HEK293 (cell line): ENCODE results near the gene CROT.

ENCODE experiments used
- KLF16 ChIP-seq: fragments of 450-650 bp; formaldehyde crosslinking; IDR thresholded peaks from 2 replicates; pipeline ENCODE4 v1.5.1; 2017; ENCODE audit warnings: missing biosample characterization, missing genetic modification characterization
- ZNF155 ChIP-seq: fragments of 450-650 bp; formaldehyde crosslinking; IDR thresholded peaks from 2 replicates; pipeline ENCODE4 v1.5.1; 2016; ENCODE audit warnings: missing biosample characterization, missing genetic modification characterization
- ZNF157 ChIP-seq: fragments of 450-650 bp; formaldehyde crosslinking; IDR thresholded peaks from 2 replicates; pipeline ENCODE4 v1.5.1; 2016; ENCODE audit warnings: missing biosample characterization, missing genetic modification characterization
- ZNF2 ChIP-seq: fragments of 450-650 bp; formaldehyde crosslinking; IDR thresholded peaks from 2 replicates; pipeline ENCODE4 v1.5.1; 2016; ENCODE audit warnings: missing biosample characterization, missing genetic modification characterization
- ZNF239 ChIP-seq: fragments of 450-650 bp; formaldehyde crosslinking; IDR thresholded peaks from 2 replicates; pipeline ENCODE4 v1.5.1; 2016; ENCODE audit warnings: missing biosample characterization, missing genetic modification characterization
- ZNF302 ChIP-seq: fragments of 450-650 bp; formaldehyde crosslinking; IDR thresholded peaks from 2 replicates; pipeline ENCODE4 v1.5.1; 2016; ENCODE audit warnings: missing biosample characterization, missing genetic modification characterization, low read depth
- ZNF335 ChIP-seq: fragments of 450-650 bp; formaldehyde crosslinking; conservative IDR thresholded peaks from 2 replicates; pipeline ENCODE4 v1.5.1; 2016; ENCODE audit warnings: missing biosample characterization, missing genetic modification characterization
- ZNF354C ChIP-seq: fragments of 450-650 bp; formaldehyde crosslinking; IDR thresholded peaks from 2 replicates; pipeline ENCODE4 v1.5.1; 2016; ENCODE audit warnings: missing biosample characterization, missing genetic modification characterization, low read depth, borderline replicate concordance
- ZNF48 ChIP-seq: fragments of 450-650 bp; formaldehyde crosslinking; IDR thresholded peaks from 2 replicates; pipeline ENCODE4 v1.5.1; 2016; ENCODE audit warnings: missing biosample characterization, missing genetic modification characterization
- ZNF514 ChIP-seq: fragments of 450-650 bp; formaldehyde crosslinking; IDR thresholded peaks from 2 replicates; pipeline ENCODE4 v1.5.1; 2016; ENCODE audit warnings: missing biosample characterization, missing genetic modification characterization
- ZNF530 ChIP-seq: fragments of 450-650 bp; formaldehyde crosslinking; IDR thresholded peaks from 2 replicates; pipeline ENCODE4 v1.5.1; 2016; ENCODE audit warnings: low read depth, missing biosample characterization, missing genetic modification characterization
- ZNF548 ChIP-seq: fragments of 450-650 bp; formaldehyde crosslinking; IDR thresholded peaks from 2 replicates; pipeline ENCODE4 v1.5.1; 2016; ENCODE audit warnings: missing biosample characterization, missing genetic modification characterization
- ZNF600 ChIP-seq: fragments of 450-650 bp; formaldehyde crosslinking; IDR thresholded peaks from 2 replicates; pipeline ENCODE4 v1.5.1; 2016; ENCODE audit warnings: missing biosample characterization, missing genetic modification characterization
- ZNF664 ChIP-seq: fragments of 450-650 bp; formaldehyde crosslinking; IDR thresholded peaks from 2 replicates; pipeline ENCODE4 v1.5.1; 2016; ENCODE audit warnings: missing biosample characterization, missing genetic modification characterization
- ZNF843 ChIP-seq: fragments of 450-650 bp; formaldehyde crosslinking; IDR thresholded peaks from 2 replicates; pipeline ENCODE4 v1.5.1; 2016; ENCODE audit warnings: missing biosample characterization, missing genetic modification characterization
- TF ChIP-seq, protein P1 (sequence below): fragments of 450-650 bp; formaldehyde crosslinking; IDR thresholded peaks from 2 replicates; pipeline ENCODE4 v1.5.1; 2017; ENCODE audit warnings: missing biosample characterization, mild to moderate bottlenecking, missing genetic modification characterization, moderate library complexity
- TF ChIP-seq, protein P2 (sequence below): fragments of 450-650 bp; formaldehyde crosslinking; IDR thresholded peaks from 2 replicates; pipeline ENCODE4 v1.5.1; 2016; ENCODE audit warnings: missing biosample characterization, missing genetic modification characterization
- TF ChIP-seq, protein P3 (sequence below): fragments of 450-650 bp; formaldehyde crosslinking; IDR thresholded peaks from 2 replicates; pipeline ENCODE4 v1.5.1; 2016; ENCODE audit warnings: missing biosample characterization, missing genetic modification characterization
- TF ChIP-seq, protein P4 (sequence below): fragments of 450-650 bp; formaldehyde crosslinking; IDR thresholded peaks from 2 replicates; pipeline ENCODE4 v1.5.1; 2016; ENCODE audit warnings: missing biosample characterization, missing genetic modification characterization
- TF ChIP-seq, protein P5 (sequence below): IDR thresholded peaks from 2 replicates; pipeline ENCODE4 v1.6.1; 2011; ENCODE audit warnings: mild to moderate bottlenecking, low read depth, low read length, borderline replicate concordance
- TF ChIP-seq, protein P6 (sequence below): fragments of 450-650 bp; IDR thresholded peaks from 2 replicates; pipeline ENCODE4 v1.5.1; 2018; ENCODE audit warnings: missing biosample characterization, mild to moderate bottlenecking, missing genetic modification characterization
- TF ChIP-seq, protein P7 (sequence below): fragments of 450-650 bp; formaldehyde crosslinking; IDR thresholded peaks from 2 replicates; pipeline ENCODE4 v1.5.1; 2016; ENCODE audit warnings: missing biosample characterization, missing genetic modification characterization
- TF ChIP-seq, protein P8 (sequence below): fragments of 450-650 bp; IDR thresholded peaks from 2 replicates; pipeline ENCODE4 v1.5.1; 2018; ENCODE audit warnings: missing biosample characterization, missing genetic modification characterization
- TF ChIP-seq, protein P9 (sequence below): fragments of 450-650 bp; formaldehyde crosslinking; IDR thresholded peaks from 2 replicates; pipeline ENCODE4 v1.5.1; 2016; ENCODE audit warnings: missing biosample characterization, missing genetic modification characterization

The CROT gene

DNA sequence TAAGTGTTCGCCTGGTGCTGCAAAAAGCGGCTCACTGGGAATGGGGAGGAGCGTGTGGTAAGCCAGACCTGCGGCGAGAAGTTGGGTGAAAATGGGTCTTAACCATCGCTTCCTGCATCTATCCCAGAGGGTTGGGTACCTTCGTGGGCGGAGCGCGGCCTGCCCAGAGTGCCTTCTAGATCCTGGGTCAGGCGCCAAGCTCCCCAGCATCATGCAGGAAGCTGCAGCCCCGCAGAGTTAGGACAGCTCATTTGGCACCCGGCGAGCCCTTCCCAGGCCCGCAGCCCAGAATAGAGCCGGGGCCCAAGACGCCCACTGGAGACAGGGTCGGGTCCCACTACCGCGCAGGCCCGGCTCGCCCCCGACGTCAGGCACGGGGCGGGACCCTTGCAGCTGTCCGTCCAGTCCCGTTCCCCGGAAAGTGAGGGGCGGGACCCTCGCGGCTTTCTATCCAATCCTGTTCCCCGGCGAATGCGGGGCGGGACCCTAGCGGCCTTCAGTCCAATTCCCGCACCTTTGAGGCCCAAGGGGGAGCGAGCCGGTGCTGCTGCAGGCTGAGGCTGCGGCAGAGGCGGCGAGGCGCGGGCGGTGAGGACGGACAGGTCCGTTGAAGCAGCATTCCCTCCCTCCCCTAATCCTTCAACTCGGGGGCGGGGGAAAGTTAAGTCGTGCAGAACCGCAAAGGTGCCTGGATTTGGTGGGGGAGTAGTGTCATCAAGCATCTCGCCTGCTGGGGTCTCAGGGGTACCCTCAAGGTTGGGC is at the start of gene CROT (continued):
- TF ChIP-seq, protein P1, sequence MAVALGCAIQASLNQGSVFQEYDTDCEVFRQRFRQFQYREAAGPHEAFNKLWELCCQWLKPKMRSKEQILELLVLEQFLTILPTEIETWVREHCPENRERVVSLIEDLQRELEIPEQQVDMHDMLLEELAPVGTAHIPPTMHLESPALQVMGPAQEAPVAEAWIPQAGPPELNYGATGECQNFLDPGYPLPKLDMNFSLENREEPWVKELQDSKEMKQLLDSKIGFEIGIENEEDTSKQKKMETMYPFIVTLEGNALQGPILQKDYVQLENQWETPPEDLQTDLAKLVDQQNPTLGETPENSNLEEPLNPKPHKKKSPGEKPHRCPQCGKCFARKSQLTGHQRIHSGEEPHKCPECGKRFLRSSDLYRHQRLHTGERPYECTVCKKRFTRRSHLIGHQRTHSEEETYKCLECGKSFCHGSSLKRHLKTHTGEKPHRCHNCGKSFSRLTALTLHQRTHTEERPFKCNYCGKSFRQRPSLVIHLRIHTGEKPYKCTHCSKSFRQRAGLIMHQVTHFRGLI (tag by site-specific recombination), result no peak
- no peak for TF ChIP-seq ZNF155 (tag by site-specific recombination)
- peak; percentile 55; the same call in 1 of the 2 replicates for TF ChIP-seq KLF16 (tag by site-specific recombination)
- no peak for TF ChIP-seq ZNF302 (tag by site-specific recombination)
- TF ChIP-seq, protein P2, sequence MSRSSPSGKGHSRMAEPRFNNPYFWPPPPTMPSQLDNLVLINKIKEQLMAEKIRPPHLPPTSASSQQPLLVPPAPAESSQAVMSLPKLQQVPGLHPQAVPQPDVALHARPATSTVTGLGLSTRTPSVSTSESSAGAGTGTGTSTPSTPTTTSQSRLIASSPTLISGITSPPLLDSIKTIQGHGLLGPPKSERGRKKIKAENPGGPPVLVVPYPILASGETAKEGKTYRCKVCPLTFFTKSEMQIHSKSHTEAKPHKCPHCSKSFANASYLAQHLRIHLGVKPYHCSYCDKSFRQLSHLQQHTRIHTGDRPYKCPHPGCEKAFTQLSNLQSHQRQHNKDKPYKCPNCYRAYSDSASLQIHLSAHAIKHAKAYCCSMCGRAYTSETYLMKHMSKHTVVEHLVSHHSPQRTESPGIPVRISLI, result no peak
- TF ChIP-seq, protein P3, sequence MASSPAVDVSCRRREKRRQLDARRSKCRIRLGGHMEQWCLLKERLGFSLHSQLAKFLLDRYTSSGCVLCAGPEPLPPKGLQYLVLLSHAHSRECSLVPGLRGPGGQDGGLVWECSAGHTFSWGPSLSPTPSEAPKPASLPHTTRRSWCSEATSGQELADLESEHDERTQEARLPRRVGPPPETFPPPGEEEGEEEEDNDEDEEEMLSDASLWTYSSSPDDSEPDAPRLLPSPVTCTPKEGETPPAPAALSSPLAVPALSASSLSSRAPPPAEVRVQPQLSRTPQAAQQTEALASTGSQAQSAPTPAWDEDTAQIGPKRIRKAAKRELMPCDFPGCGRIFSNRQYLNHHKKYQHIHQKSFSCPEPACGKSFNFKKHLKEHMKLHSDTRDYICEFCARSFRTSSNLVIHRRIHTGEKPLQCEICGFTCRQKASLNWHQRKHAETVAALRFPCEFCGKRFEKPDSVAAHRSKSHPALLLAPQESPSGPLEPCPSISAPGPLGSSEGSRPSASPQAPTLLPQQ (tag by site-specific recombination), result peak; percentile 91
- TF ChIP-seq, protein P4, sequence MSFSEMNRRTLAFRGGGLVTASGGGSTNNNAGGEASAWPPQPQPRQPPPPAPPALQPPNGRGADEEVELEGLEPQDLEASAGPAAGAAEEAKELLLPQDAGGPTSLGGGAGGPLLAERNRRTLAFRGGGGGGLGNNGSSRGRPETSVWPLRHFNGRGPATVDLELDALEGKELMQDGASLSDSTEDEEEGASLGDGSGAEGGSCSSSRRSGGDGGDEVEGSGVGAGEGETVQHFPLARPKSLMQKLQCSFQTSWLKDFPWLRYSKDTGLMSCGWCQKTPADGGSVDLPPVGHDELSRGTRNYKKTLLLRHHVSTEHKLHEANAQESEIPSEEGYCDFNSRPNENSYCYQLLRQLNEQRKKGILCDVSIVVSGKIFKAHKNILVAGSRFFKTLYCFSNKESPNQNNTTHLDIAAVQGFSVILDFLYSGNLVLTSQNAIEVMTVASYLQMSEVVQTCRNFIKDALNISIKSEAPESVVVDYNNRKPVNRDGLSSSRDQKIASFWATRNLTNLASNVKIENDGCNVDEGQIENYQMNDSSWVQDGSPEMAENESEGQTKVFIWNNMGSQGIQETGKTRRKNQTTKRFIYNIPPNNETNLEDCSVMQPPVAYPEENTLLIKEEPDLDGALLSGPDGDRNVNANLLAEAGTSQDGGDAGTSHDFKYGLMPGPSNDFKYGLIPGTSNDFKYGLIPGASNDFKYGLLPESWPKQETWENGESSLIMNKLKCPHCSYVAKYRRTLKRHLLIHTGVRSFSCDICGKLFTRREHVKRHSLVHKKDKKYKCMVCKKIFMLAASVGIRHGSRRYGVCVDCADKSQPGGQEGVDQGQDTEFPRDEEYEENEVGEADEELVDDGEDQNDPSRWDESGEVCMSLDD (tag by site-specific recombination), result peak; percentile 60; the same call in 1 of the 2 replicates
- TF ChIP-seq ZNF664 (tag by site-specific recombination), result no peak
- TF ChIP-seq ZNF843, result no peak
- TF ChIP-seq ZNF530 (tag by site-specific recombination), result no peak
- no peak for TF ChIP-seq ZNF548 (tag by site-specific recombination)
- 0 out of 2 replicates have a peak, but pooled peaks have one; percentile 81 for TF ChIP-seq ZNF600
- TF ChIP-seq ZNF354C (tag by site-specific recombination), result no peak
- TF ChIP-seq, protein P5, sequence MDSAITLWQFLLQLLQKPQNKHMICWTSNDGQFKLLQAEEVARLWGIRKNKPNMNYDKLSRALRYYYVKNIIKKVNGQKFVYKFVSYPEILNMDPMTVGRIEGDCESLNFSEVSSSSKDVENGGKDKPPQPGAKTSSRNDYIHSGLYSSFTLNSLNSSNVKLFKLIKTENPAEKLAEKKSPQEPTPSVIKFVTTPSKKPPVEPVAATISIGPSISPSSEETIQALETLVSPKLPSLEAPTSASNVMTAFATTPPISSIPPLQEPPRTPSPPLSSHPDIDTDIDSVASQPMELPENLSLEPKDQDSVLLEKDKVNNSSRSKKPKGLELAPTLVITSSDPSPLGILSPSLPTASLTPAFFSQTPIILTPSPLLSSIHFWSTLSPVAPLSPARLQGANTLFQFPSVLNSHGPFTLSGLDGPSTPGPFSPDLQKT, result no peak
- TF ChIP-seq, protein P6, sequence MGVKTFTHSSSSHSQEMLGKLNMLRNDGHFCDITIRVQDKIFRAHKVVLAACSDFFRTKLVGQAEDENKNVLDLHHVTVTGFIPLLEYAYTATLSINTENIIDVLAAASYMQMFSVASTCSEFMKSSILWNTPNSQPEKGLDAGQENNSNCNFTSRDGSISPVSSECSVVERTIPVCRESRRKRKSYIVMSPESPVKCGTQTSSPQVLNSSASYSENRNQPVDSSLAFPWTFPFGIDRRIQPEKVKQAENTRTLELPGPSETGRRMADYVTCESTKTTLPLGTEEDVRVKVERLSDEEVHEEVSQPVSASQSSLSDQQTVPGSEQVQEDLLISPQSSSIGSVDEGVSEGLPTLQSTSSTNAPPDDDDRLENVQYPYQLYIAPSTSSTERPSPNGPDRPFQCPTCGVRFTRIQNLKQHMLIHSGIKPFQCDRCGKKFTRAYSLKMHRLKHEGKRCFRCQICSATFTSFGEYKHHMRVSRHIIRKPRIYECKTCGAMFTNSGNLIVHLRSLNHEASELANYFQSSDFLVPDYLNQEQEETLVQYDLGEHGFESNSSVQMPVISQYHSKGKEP (tag by site-specific recombination), result peak; percentile 45
- TF ChIP-seq, protein P7, sequence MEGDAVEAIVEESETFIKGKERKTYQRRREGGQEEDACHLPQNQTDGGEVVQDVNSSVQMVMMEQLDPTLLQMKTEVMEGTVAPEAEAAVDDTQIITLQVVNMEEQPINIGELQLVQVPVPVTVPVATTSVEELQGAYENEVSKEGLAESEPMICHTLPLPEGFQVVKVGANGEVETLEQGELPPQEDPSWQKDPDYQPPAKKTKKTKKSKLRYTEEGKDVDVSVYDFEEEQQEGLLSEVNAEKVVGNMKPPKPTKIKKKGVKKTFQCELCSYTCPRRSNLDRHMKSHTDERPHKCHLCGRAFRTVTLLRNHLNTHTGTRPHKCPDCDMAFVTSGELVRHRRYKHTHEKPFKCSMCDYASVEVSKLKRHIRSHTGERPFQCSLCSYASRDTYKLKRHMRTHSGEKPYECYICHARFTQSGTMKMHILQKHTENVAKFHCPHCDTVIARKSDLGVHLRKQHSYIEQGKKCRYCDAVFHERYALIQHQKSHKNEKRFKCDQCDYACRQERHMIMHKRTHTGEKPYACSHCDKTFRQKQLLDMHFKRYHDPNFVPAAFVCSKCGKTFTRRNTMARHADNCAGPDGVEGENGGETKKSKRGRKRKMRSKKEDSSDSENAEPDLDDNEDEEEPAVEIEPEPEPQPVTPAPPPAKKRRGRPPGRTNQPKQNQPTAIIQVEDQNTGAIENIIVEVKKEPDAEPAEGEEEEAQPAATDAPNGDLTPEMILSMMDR (tag by site-specific recombination), result peak; percentile 31; the same call in 1 of the 2 replicates
- no peak for TF ChIP-seq ZNF514
- peak; percentile 85 for TF ChIP-seq ZNF335 (tag by site-specific recombination)
- TF ChIP-seq, protein P8, sequence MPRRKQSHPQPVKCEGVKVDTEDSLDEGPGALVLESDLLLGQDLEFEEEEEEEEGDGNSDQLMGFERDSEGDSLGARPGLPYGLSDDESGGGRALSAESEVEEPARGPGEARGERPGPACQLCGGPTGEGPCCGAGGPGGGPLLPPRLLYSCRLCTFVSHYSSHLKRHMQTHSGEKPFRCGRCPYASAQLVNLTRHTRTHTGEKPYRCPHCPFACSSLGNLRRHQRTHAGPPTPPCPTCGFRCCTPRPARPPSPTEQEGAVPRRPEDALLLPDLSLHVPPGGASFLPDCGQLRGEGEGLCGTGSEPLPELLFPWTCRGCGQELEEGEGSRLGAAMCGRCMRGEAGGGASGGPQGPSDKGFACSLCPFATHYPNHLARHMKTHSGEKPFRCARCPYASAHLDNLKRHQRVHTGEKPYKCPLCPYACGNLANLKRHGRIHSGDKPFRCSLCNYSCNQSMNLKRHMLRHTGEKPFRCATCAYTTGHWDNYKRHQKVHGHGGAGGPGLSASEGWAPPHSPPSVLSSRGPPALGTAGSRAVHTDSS (tag by site-specific recombination), result no peak
- TF ChIP-seq, protein P9, sequence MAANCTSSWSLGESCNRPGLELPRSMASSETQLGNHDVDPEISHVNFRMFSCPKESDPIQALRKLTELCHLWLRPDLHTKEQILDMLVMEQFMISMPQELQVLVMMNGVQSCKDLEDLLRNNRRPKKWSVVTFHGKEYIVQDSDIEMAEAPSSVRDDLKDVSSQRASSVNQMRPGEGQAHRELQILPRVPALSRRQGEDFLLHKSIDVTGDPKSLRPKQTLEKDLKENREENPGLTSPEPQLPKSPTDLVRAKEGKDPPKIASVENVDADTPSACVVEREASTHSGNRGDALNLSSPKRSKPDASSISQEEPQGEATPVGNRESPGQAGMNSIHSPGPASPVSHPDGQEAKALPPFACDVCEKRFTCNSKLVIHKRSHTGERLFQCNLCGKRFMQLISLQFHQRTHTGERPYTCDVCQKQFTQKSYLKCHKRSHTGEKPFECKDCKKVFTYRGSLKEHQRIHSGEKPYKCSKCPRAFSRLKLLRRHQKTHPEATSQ (tag by site-specific recombination), result no peak
- no peak for TF ChIP-seq ZNF48 (tag by site-specific recombination)
- no peak for TF ChIP-seq ZNF157
- peak; percentile 64 for TF ChIP-seq ZNF2 (tag by site-specific recombination)
- no peak for TF ChIP-seq ZNF239 (tag by site-specific recombination)
